Right lobe of liver (tissue), 4 donors: Measurements from ENCODE around the gene INTS7.

Experiments used
- POLR2A ChIP-seq: fragments of 450-650 bp; IDR thresholded peaks from one replicate; pipeline ENCODE4 v1.6.1; 2017; ENCODE audit warnings: antibody characterized with exemption, mild to moderate bottlenecking
- TF ChIP-seq, protein P1 (sequence below), 4 donors: fragments of 200-600 bp in 3 of 4; fragments of 450-650 bp in 1 of 4; IDR thresholded peaks; one replicate each; pipeline versions ENCODE4 v1.5.1 to v1.8.0; 2016 to 2022; ENCODE audit warnings: antibody characterized with exemption in 4 of 4, mild to moderate bottlenecking in 2 of 4
- donor health status: DM: no; HTN: no; CAD: no.
- donor health status: DM: no; HTN: no; CAD: no.
- donor health status: DM: no; HTN: yes; CAD: no.

DNA sequence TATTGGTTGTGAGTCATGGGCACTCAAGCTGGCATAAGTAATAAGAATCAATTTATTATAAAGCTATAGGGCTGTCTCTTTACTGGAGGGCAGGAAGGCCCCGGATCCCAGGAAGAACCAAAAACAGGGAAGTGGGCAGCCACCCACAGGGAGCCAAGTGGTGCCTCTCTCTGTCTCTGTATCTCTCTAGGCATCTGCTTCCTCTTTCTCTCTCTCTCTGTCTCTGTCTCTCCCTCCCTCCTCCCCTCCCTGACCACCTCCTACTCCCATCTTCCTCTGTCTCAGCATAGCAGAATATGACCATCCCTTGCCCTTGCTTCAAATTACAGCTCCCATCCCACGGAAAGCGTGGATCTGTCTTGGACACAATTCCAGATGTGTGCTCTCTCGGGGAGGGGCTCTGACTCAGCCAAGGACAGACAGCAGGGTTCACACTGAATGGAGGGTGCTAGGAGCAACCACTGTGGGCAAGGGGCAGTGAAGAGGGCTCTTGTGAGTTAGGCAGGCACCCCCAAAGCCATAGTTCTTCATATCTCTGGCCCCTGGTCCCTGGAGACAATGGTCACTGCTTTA is 124.4 kb downstream of the INTS7 start:
- TF ChIP-seq, protein P1, sequence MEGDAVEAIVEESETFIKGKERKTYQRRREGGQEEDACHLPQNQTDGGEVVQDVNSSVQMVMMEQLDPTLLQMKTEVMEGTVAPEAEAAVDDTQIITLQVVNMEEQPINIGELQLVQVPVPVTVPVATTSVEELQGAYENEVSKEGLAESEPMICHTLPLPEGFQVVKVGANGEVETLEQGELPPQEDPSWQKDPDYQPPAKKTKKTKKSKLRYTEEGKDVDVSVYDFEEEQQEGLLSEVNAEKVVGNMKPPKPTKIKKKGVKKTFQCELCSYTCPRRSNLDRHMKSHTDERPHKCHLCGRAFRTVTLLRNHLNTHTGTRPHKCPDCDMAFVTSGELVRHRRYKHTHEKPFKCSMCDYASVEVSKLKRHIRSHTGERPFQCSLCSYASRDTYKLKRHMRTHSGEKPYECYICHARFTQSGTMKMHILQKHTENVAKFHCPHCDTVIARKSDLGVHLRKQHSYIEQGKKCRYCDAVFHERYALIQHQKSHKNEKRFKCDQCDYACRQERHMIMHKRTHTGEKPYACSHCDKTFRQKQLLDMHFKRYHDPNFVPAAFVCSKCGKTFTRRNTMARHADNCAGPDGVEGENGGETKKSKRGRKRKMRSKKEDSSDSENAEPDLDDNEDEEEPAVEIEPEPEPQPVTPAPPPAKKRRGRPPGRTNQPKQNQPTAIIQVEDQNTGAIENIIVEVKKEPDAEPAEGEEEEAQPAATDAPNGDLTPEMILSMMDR (IDR thresholded peaks at IDR 0.05): no peak
- no peak for TF ChIP-seq POLR2A
